Muscle layer of colon (tissue), 2 donors: ENCODE measurements around the gene ALPP.
"Not testable (repeated sequence)": the region's sequence is repeated elsewhere in the genome, so short reads cannot be mapped to it uniquely, and the experiment has no call there.

Experiments
- H3K27ac ChIP-seq: one replicate; pipeline ENCODE4 v1.7.0; 2013; ENCODE audit warnings: low read depth, mild to moderate bottlenecking, low read length, moderate library complexity
- H3K27me3 ChIP-seq, 2 donors: one replicate each; pipeline ENCODE4 v1.7.0; 2013; ENCODE audit warnings: low read length in 2 of 2, mild to moderate bottlenecking in 2 of 2; ENCODE audit not compliant: insufficient read depth in 2 of 2, control insufficient read depth in 1 of 2
- H3K36me3 ChIP-seq: one replicate; pipeline ENCODE4 v1.7.0; 2013; ENCODE audit warnings: mild to moderate bottlenecking, low read length; ENCODE audit not compliant: insufficient read depth
- H3K4me1 ChIP-seq: one replicate; pipeline ENCODE4 v1.7.0; 2013; ENCODE audit warnings: mild to moderate bottlenecking, low read length; ENCODE audit not compliant: insufficient read depth
- H3K4me3 ChIP-seq, 2 donors: one replicate each; pipeline ENCODE4 v1.7.0; 2013; ENCODE audit warnings: low read length in 2 of 2, low read depth in 1 of 2, mild to moderate bottlenecking in 1 of 2, moderate library complexity in 1 of 2
- H3K9ac ChIP-seq: one replicate; pipeline ENCODE4 v1.7.0; 2013; ENCODE audit warnings: low read length
- H3K9me3 ChIP-seq: one replicate; pipeline ENCODE4 v1.7.0; 2013; ENCODE audit warnings: mild to moderate bottlenecking, low read length
- donor health status: abdominal sarcoma.
- donor health status: Adenocarcinoma of cecum.

Gene ALPP

GRCh38 chr2:232379610-232380590 is 1.3 kb downstream of the ALPP start:
- H3K9ac ChIP-seq, H3K27me3 ChIP-seq, H3K36me3 ChIP-seq, H3K4me1 ChIP-seq, H3K4me3 ChIP-seq, H3K27ac ChIP-seq, H3K9me3 ChIP-seq: not testable (repeated sequence)

DNA sequence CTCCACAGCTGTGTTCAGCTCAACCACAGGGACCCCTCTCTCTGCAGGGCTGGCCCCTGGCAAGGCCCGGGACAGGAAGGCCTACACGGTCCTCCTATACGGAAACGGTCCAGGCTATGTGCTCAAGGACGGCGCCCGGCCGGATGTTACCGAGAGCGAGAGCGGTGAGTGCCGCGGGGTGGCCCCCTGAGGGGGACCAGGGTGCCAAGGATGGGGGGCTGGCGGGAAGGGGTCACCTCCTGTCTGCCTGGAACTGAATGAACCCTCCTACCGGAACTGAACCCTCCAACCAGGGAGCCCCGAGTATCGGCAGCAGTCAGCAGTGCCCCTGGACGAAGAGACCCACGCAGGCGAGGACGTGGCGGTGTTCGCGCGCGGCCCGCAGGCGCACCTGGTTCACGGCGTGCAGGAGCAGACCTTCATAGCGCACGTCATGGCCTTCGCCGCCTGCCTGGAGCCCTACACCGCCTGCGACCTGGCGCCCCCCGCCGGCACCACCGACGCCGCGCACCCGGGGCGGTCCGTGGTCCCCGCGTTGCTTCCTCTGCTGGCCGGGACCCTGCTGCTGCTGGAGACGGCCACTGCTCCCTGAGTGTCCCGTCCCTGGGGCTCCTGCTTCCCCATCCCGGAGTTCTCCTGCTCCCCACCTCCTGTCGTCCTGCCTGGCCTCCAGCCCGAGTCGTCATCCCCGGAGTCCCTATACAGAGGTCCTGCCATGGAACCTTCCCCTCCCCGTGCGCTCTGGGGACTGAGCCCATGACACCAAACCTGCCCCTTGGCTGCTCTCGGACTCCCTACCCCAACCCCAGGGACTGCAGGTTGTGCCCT is 2.9 kb downstream of the ALPP start:
- peaks cover 8 to 19% of the 10 kb centered on the region in 2 donors for H3K27me3 ChIP-seq
- H3K4me3 ChIP-seq = not testable (repeated sequence)

DNA sequence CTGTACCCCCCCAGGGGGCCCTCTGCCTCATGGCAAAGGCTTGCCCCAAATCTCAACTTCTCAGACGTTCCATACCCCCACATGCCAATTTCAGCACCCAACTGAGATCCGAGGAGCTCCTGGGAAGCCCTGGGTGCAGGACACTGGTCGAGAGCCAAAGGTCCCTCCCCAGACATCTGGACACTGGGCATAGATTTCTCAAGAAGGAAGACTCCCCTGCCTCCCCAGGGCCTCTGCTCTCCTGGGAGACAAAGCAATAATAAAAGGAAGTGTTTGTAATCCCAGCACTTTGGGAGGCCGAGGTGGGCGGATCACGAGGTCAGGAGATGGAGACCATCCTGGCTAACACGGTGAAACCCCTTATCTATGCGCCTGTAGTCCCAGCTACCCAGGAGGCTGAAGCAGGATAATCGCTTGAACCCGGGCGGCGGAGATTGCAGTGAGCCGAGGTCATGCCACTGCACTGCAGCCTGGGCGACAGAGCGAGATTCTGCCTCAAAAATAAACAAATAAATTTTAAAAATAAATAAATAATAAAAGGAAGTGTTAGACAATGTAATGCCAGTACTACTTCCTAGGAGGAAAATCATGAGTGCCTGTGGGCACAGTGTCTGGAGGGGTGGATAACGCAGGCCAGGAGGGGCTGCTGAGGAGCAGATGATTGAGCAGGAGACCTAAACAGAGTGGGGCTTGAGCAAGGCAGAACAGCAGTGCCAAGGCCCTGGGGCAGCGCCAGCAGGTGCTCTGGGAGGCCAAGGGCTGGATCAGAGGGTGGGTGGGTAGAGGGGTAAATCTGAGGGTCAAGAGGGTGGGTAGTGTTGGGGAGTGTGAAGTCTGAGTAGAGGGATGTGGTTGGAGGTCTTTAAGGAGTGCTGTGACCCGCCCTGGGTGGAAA is 4.0 kb downstream of the ALPP start:
- Histone ChIP-seq H3K36me3 (no peaks in the 10 kb centered on the region), H3K27ac (no peak overlapping the region), H3K4me1 (no peaks in the 10 kb centered on the region), H3K27me3 (peaks cover 8 to 31% of the 10 kb centered on the region in 2 donors), H3K4me3 (no peak overlapping the region), H3K9me3 (no peaks in the 10 kb centered on the region), H3K9ac (no peak overlapping the region)

More for the DNA sequence above, 2.9 kb downstream of the ALPP start:
- H3K9me3 ChIP-seq, H3K27ac ChIP-seq, H3K36me3 ChIP-seq, H3K9ac ChIP-seq, H3K4me1 ChIP-seq: not testable (repeated sequence)

GRCh38 chr2:232384466-232384865 is 5.9 kb downstream of the ALPP start:
- Histone ChIP-seq H3K9me3 (no peaks in the 10 kb centered on the region), H3K9ac (no peak overlapping the region), H3K27me3 (peaks cover 8 to 44% of the 10 kb centered on the region in 2 donors)

DNA sequence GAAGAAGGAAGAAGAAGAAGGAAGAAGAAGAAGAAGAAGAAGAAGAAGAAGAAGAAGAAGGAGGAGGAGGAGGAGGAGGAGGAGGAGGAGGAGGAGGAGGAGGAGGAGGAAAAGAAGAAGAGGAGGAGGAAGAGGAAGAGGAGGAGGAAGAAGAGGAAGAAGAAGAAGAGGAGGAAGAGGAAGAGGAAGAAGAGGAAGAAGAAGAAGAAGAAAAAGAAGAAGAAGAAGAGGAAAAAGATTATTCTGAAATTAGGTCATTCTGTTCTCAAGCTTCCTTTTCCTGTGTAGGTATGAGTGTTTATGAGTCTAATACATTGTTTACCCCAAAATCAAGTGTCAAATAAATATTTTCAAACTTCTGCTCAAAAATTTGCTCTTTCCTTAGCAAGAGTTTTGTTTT is 6.5 kb downstream of the ALPP start:
- peaks cover 9 to 44% of the 10 kb centered on the region in 2 donors for H3K27me3 ChIP-seq
- H3K4me1 ChIP-seq, H3K4me3 ChIP-seq, H3K9me3 ChIP-seq, H3K36me3 ChIP-seq, H3K27ac ChIP-seq, H3K9ac ChIP-seq: not testable (repeated sequence)

More at GRCh38 chr2:232384466-232384865, 5.9 kb downstream of the ALPP start:
- no peak overlapping the region for H3K4me3 ChIP-seq
- no peak overlapping the region for H3K27ac ChIP-seq
- no peaks in the 10 kb centered on the region for H3K4me1 ChIP-seq
- H3K36me3 ChIP-seq = no peaks in the 10 kb centered on the region

DNA sequence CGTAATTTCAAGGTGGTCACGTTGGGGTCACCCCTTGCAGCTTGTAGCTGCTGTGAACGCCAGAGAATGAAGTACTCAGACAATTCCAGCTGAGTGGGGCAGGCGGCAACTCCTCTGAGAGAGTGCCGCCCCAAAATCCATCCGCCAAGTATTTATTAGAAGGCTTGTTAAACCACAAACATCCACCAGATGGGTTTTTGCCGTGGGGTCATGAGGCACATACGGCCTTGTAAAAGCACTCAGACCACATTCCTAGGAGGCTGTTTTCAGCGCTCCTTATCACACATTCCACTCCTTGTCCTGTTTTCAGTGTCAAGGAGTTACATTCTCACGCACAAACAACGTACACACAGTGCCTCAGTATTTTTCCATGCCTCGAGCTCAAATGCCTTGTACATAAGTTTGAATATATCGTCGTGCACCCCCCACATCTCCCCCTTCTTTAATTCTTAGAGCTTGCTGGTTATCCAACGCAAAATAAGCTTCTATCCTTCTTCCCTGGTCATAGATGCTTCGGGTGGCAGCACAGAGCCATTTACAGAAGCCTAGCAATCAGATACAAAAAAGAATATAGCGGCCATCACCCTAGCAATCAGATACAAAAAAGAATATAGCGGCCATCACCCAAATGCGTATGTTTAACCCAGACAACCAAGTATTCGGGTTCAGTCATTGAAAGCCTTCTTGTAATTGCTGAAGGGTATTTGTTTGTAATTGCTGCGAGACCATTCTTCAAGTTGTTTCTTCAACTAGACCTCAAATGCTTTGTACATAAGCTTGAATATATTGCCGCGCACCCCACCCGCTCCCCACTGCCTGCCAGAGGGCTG is 7.3 kb downstream of the ALPP start:
- Histone ChIP-seq H3K27me3 (peaks cover 17 to 44% of the 10 kb centered on the region in 2 donors), H3K4me3 (no peak overlapping the region), H3K4me1 (no peaks in the 10 kb centered on the region), H3K9me3 (no peaks in the 10 kb centered on the region), H3K36me3 (no peaks in the 10 kb centered on the region), H3K9ac (no peak overlapping the region), H3K27ac (no peak overlapping the region)

- Histone ChIP-seq H3K9ac (no peak overlapping the region), H3K36me3 (no peaks in the 10 kb centered on the region), H3K4me1 (no peaks in the 10 kb centered on the region), H3K27me3 (peaks cover 18 to 48% of the 10 kb centered on the region in 2 donors), H3K9me3 (no peaks in the 10 kb centered on the region), H3K4me3 (no peak overlapping the region), H3K27ac (no peak overlapping the region)
Measured at GRCh38 chr2:232386490-232386739, 7.9 kb downstream of the ALPP start.

DNA sequence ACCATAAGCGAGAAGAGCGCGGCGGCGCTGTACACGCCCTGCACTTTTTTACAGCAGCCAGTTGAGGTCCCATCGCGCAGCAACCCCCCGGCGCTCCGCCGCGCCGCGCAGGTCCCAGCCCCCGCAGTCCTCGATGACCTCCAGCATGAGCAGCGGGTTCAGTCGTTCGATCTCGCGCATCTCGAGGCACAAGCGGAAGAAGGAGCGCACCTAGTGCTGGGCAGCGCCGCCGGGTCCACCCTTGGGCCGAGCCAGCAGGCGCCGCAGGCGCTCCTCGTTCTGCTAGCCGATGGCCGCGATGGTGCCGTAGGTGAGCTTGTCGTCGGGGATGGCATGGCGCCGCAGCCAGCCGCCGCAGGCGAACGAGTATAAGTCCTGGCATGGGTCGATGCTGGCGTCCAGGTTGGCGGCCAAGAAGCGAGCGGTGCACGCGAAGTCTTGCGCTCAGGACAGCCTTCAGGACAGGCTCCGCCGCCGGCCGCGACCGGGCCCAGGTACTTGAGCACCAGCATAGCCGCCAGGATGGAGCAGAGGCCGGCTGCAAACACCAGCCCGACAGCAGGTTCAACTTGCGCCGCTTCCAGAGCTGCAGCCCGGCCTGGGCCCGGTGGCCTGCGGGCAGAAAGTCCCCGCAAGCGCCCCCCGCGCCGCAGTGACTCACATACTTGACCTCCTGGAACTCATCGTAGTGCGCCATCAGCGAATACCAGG is 8.3 kb downstream of the ALPP start:
- no peaks in the 10 kb centered on the region for H3K9me3 ChIP-seq
- no peak overlapping the region for H3K27ac ChIP-seq
- peaks cover 16 to 44% of the 10 kb centered on the region in 2 donors for H3K27me3 ChIP-seq
- no peaks in the 10 kb centered on the region for H3K36me3 ChIP-seq
- H3K4me3 ChIP-seq = no peak overlapping the region
- H3K4me1 ChIP-seq = no peaks in the 10 kb centered on the region
- no peak overlapping the region for H3K9ac ChIP-seq

DNA sequence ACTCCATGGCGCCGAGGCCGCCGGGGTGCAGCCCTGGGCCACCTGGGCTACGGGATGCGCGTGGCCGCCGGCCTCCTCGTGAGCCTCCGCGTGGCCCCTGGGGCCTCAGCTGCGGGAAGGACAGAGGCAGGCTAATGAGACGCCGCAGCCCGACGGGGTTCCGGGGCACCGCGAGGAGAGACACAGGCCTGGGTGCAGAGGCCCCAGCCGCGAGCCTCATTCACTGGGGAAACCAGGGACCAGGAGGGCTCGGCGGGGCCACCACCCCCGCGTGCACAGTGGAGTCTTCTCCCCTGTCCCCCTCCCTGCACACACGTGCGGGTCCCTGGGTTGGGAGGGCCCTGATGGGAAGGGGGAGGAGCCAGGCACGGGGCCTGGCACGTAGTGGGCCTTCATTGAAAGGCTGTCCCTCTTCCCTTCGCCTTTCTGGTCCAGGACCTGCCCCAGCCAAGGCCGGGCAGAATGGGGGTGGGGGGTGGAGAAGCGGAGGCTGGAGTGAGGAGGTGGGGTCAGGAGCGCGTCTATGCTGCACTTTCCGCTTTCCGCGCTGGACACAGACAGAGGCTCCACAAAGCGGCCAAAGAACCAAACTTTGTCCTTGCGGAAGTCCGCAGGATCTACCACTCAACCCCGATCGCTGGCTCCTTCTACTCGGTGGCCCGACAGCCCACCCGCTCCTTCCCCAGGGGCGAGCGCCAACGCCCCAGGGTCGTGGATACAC is 9.1 kb downstream of the ALPP start:
- Histone ChIP-seq H3K4me3 (no peak overlapping the region), H3K27me3 (peaks cover 10 to 40% of the 10 kb centered on the region in 2 donors)

More for the DNA sequence above, 9.1 kb downstream of the ALPP start:
- Histone ChIP-seq H3K9ac (no peak overlapping the region), H3K4me1 (no peaks in the 10 kb centered on the region), H3K27ac (no peak overlapping the region), H3K36me3 (no peaks in the 10 kb centered on the region), H3K9me3 (no peaks in the 10 kb centered on the region)
